Natural killer cell (primary cell): Measurements from ENCODE around the gene MAST4. TPM values are rescaled to one million over a fixed set of nuclear protein-coding genes. Genes with fewer than 3 reads are reported as not detected.

ENCODE experiments used
- ATAC-seq, 3 donors: fragments of 150-1000 bp in 2 of 3; fragments of 200-7000 bp in 1 of 3; cut with Tn5 transposase; 1 replicate in 1 of 3; 2 replicates in 2 of 3; pipeline ENCODE4 v1.10.0; 2021; ENCODE audit warnings: mild to moderate bottlenecking in 2 of 3, moderate library complexity in 2 of 3
- DNase-seq, 2 donors: peaks; one replicate each; pipeline versions ENCODE4 v3.0.0 to v3.0.0-alpha.2; 2013 to 2021; ENCODE audit warnings: mixed read lengths in 1 of 2
- H3K27ac ChIP-seq: one replicate; pipeline ENCODE4 v1.5.1; 2013; ENCODE audit warnings: mild to moderate bottlenecking, low read length
- H3K27me3 ChIP-seq: one replicate; pipeline ENCODE4 v1.6.1; 2013; ENCODE audit warnings: low read length; ENCODE audit not compliant: control insufficient read depth, insufficient read depth
- H3K36me3 ChIP-seq: one replicate; pipeline ENCODE4 v1.6.1; 2013; ENCODE audit warnings: low read length; ENCODE audit not compliant: control insufficient read depth, insufficient read depth
- H3K4me1 ChIP-seq: one replicate; pipeline ENCODE4 v1.6.1; 2013; ENCODE audit warnings: low read length; ENCODE audit not compliant: control insufficient read depth, insufficient read depth
- H3K4me3 ChIP-seq: one replicate; pipeline ENCODE4 v1.5.1; 2013; ENCODE audit warnings: low read length
- H3K9me3 ChIP-seq: one replicate; pipeline ENCODE4 v1.6.1; 2013; ENCODE audit warnings: low read length; ENCODE audit not compliant: control insufficient read depth, insufficient read depth
- H3K27ac Mint-ChIP-seq, 2 donors: one replicate each; pipeline ENCODE4 v1.8.0; 2022; ENCODE audit warnings: mild to moderate bottlenecking in 2 of 2, mixed read lengths in 2 of 2, moderate library complexity in 1 of 2
- H3K27me3 Mint-ChIP-seq, 2 donors: one replicate each; pipeline ENCODE4 v1.8.0; 2022; ENCODE audit warnings: low read depth in 2 of 2, mixed read lengths in 2 of 2
- H3K36me3 Mint-ChIP-seq: one replicate; pipeline ENCODE4 v1.8.0; 2022; ENCODE audit warnings: mixed read lengths
- H3K4me1 Mint-ChIP-seq, 2 donors: one replicate each; pipeline ENCODE4 v1.8.0; 2022; ENCODE audit warnings: mixed read lengths in 2 of 2
- H3K4me3 Mint-ChIP-seq: one replicate; pipeline ENCODE4 v1.8.0; 2022; ENCODE audit warnings: mild to moderate bottlenecking, moderate library complexity, mixed read lengths
- H3K9me3 Mint-ChIP-seq, 2 donors: one replicate each; pipeline ENCODE4 v1.8.0; 2022; ENCODE audit warnings: mixed read lengths in 2 of 2
- WGBS: methylation state at CpG from one replicate; pipeline ENCODE4 v1.1.7; 2013; ENCODE audit warnings: missing lambda C conversion rate; ENCODE audit not compliant: insufficient coverage; 5-methylcytosine and 5-hydroxymethylcytosine counted together
- intact Hi-C: fragments of 100-400 bp; cut with micrococcal nuclease; formaldehyde crosslinking; loops from one replicate; pipeline ENCODE4 v1.14.2; 2022
- total RNA-seq, 4 donors: library from RNA; stranded (reverse); fragments of 120-200 nt in 1 of 4; gene quantifications; one replicate each; pipeline versions ENCODE4 v1.2.3 to v1.2.4, GENCODE V29; 2013 to 2022
- TF ChIP-seq, protein P1 (sequence below): fragments of 200-600 bp; IDR thresholded peaks from one replicate; pipeline ENCODE4 v1.8.0; 2022; ENCODE audit warnings: antibody characterized with exemption

MAST4 gene
- total RNA-seq, 3 donors from 2014 or later (not counting 1 experiment from before 2014, with no cell fraction given): 6.5 to 14.1 (median 12.7) TPM

DNA sequence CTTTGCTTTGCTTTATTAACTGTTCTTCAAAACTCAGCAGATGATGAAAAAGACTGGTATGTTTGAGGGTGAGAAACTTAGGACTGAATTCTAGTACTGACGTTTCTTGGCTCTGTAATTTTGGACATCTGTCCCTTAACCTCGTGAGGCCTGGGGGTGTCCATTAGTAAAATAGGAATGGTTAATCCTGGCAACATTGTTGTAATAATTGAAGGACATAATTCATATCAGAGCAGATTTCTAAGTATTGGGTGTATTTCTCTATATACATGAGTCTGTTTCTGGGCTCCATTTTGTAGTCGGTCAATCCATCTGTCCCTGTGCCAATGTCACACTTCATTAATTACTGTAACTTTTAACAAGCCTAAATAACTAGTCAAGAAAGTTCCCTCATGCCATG, 206.7 kb downstream of the MAST4 start:
- no peaks in the 10 kb centered on the region for H3K4me1 ChIP-seq
- H3K9me3 ChIP-seq: no peaks in the 10 kb centered on the region
- DNase-seq: no peak
- no peak overlapping the region for H3K4me3 ChIP-seq
- no peak overlapping the region for H3K27ac ChIP-seq
- H3K27me3 ChIP-seq: peaks cover 2% of the 10 kb centered on the region
- H3K9me3 Mint-ChIP-seq: no peaks in the 10 kb centered on the region
- no peak overlapping the region for H3K4me3 Mint-ChIP-seq
- no peaks in the 10 kb centered on the region for H3K36me3 Mint-ChIP-seq
- H3K27ac Mint-ChIP-seq: no peak overlapping the region
- 90% methylated on average over 3 of the region's 3 CpGs for WGBS
- intact Hi-C loops: no loop called here
- no peak for ATAC-seq
- no peaks in the 10 kb centered on the region for H3K36me3 ChIP-seq
- TF ChIP-seq, protein P1, sequence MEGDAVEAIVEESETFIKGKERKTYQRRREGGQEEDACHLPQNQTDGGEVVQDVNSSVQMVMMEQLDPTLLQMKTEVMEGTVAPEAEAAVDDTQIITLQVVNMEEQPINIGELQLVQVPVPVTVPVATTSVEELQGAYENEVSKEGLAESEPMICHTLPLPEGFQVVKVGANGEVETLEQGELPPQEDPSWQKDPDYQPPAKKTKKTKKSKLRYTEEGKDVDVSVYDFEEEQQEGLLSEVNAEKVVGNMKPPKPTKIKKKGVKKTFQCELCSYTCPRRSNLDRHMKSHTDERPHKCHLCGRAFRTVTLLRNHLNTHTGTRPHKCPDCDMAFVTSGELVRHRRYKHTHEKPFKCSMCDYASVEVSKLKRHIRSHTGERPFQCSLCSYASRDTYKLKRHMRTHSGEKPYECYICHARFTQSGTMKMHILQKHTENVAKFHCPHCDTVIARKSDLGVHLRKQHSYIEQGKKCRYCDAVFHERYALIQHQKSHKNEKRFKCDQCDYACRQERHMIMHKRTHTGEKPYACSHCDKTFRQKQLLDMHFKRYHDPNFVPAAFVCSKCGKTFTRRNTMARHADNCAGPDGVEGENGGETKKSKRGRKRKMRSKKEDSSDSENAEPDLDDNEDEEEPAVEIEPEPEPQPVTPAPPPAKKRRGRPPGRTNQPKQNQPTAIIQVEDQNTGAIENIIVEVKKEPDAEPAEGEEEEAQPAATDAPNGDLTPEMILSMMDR: no peak
- peaks cover 25 to 39% of the 10 kb centered on the region in 2 donors for H3K27me3 Mint-ChIP-seq
- no peaks in the 10 kb centered on the region for H3K4me1 Mint-ChIP-seq

DNA sequence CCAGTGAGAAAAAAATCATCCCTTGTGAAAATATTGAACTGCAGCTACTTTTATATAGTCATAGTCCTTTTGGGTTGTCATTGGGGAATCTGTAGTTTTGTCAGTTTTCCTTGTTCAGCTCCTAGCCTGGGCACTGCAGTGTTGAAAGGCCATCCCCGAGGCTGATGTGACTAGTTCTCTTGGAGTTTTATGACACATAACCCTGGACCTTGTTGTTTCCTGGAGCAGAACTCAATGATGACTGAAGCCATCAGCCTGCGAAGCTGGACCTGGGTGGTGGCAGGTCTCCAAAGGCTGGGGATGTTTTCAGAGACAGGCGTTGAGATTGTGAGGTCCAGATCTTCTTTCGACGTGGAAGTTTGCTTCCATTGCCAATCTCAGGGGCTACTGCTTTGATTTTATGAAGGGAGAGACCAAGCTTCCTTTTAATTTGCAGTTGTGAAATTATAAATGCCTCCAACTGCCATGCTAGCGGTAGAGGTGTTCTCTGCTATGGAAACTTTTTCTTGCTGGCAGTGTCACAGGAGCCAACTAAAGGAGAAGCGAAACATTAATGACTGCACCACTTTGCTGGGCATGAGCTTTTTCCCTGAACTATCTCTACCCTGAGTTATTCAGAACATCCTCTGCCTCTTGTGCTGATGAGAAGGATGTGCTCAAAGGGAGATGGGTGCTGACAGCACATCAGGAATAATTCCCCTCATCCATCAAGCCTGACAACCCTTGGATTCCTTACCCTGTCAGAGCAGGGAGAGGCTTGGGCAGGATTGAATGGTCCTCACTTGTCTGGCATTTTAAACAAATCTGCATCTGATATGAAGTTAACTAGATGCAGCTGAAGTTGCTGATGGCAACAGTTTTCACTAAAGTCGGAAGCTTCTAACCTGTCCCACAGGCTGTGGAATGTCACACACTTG, 209.6 kb downstream of the MAST4 start:
- Mint-ChIP-seq H3K4me3 (no peak overlapping the region), H3K27ac (no peak overlapping the region), H3K27me3 (peaks cover 16 to 26% of the 10 kb centered on the region in 2 donors), H3K4me1 (no peaks in the 10 kb centered on the region), H3K36me3 (no peaks in the 10 kb centered on the region), H3K9me3 (no peaks in the 10 kb centered on the region)
- intact Hi-C loops: no loop called here
- H3K27ac ChIP-seq: no peak overlapping the region
- 87% methylated on average over 8 of the region's 8 CpGs for WGBS
- no peaks in the 10 kb centered on the region for H3K9me3 ChIP-seq
- ATAC-seq: no peak
- TF ChIP-seq, protein P1: no peak
- no peak for DNase-seq
- no peaks in the 10 kb centered on the region for H3K36me3 ChIP-seq
- no peaks in the 10 kb centered on the region for H3K27me3 ChIP-seq
- H3K4me1 ChIP-seq: no peaks in the 10 kb centered on the region
- H3K4me3 ChIP-seq: no peak overlapping the region

DNA sequence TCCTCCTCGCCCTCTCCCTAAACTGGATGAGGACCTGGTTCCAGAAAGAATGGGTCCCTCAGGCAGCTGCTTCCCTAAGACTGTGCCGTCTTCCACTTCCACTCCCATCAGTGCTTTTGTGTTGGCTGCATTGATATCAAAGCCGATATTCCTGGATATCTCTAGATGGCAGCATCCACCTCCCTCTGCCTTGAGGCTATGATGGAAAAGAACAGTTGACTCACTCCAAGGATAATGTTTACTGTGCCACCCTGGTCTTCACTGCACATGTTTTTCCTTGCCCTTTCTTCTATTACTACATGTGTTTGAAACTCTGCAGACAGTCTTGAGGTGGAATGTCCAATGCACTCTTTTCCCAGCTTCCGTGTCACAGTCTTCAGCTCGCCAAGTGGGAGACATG, 211.6 kb downstream of the MAST4 start:
- no peaks in the 10 kb centered on the region for H3K4me1 ChIP-seq
- TF ChIP-seq, protein P1: no peak
- no peaks in the 10 kb centered on the region for H3K36me3 ChIP-seq
- no peaks in the 10 kb centered on the region for H3K36me3 Mint-ChIP-seq
- H3K4me3 ChIP-seq: no peak overlapping the region
- no peak overlapping the region for H3K27ac Mint-ChIP-seq
- no peak overlapping the region for H3K27ac ChIP-seq
- ATAC-seq (no peak), DNase-seq (no peak)
- 91% methylated on average over 5 of the region's 5 CpGs for WGBS
- H3K27me3 Mint-ChIP-seq: peaks cover 13 to 35% of the 10 kb centered on the region in 2 donors
- intact Hi-C loops: no loop called here
- H3K27me3 ChIP-seq: no peaks in the 10 kb centered on the region
- no peaks in the 10 kb centered on the region for H3K9me3 ChIP-seq
- no peaks in the 10 kb centered on the region for H3K4me1 Mint-ChIP-seq
- no peak overlapping the region for H3K4me3 Mint-ChIP-seq
- H3K9me3 Mint-ChIP-seq: no peaks in the 10 kb centered on the region
